OCI-LY1 (cell line): Measurements from ENCODE around the gene TUB.

Experiments used
- H2AFZ ChIP-seq: fragments of 200-600 bp; sonication (generic), shearing (Covaris generic); 2 replicates; pipeline ENCODE4 v1.6.0; 2014; ENCODE audit warnings: antibody characterized with exemption, mild to moderate bottlenecking, low read length
- H3F3A ChIP-seq: fragments of 200-600 bp; sonication (generic), shearing (Covaris generic); 2 replicates; pipeline ENCODE4 v1.6.0; 2014; ENCODE audit warnings: mild to moderate bottlenecking, antibody characterized with exemption, low read length, moderate library complexity; ENCODE audit not compliant: insufficient read depth
- H3K27ac ChIP-seq: fragments of 200-600 bp; sonication (generic); 2 replicates; pipeline ENCODE4 v1.5.1; 2014; ENCODE audit warnings: low read length, mixed run types, mild to moderate bottlenecking, low read depth; ENCODE audit not compliant: poor library complexity, severe bottlenecking
- H3K27me3 ChIP-seq: fragments of 200-600 bp; sonication (generic); 2 replicates; pipeline ENCODE4 v1.6.0; 2014; ENCODE audit warnings: antibody characterized with exemption, mild to moderate bottlenecking, low read length, moderate library complexity; ENCODE audit not compliant: insufficient read depth
- H3K36me3 ChIP-seq: fragments of 200-600 bp; sonication (generic); 2 replicates; pipeline ENCODE4 v1.6.1; 2014; ENCODE audit warnings: mild to moderate bottlenecking, antibody characterized with exemption, low read length, moderate library complexity, mixed read lengths; ENCODE audit not compliant: insufficient read depth
- H3K4me1 ChIP-seq: fragments of 200-600 bp; sonication (generic); 2 replicates; pipeline ENCODE4 v1.5.1; 2014; ENCODE audit warnings: mild to moderate bottlenecking, low read length, moderate library complexity; ENCODE audit not compliant: insufficient read depth, severe bottlenecking
- H3K4me2 ChIP-seq: fragments of 200-600 bp; sonication (generic), shearing (Covaris generic); 2 replicates; pipeline ENCODE4 v1.6.1; 2014; ENCODE audit warnings: low read length
- H3K4me3 ChIP-seq: fragments of 200-600 bp; sonication (generic); 2 replicates; pipeline ENCODE4 v1.5.1; 2014; ENCODE audit warnings: low read length, low read depth, mild to moderate bottlenecking, mixed read lengths; ENCODE audit not compliant: poor library complexity, severe bottlenecking
- H3K79me2 ChIP-seq: fragments of 200-600 bp; shearing (Covaris generic); 2 replicates; pipeline ENCODE4 v1.6.1; 2016; ENCODE audit warnings: mixed run types, low read length, mixed read lengths; ENCODE audit not compliant: insufficient read depth
- H3K9ac ChIP-seq: fragments of 200-600 bp; sonication (generic), shearing (Covaris generic); 2 replicates; pipeline ENCODE4 v1.6.1; 2014; ENCODE audit warnings: mild to moderate bottlenecking, low read length, mixed read lengths
- H3K9me2 ChIP-seq: fragments of 200-600 bp; sonication (generic), shearing (Covaris generic); 2 replicates; pipeline ENCODE4 v1.6.1; 2014; ENCODE audit warnings: low read depth, mild to moderate bottlenecking, low read length, mixed read lengths
- H3K9me3 ChIP-seq: fragments of 200-600 bp; shearing (Covaris generic); 2 replicates; pipeline ENCODE4 v1.6.1; 2014; ENCODE audit warnings: low read length, mixed read lengths
- H4K20me1 ChIP-seq: fragments of 200-600 bp; sonication (generic), shearing (Covaris generic); 2 replicates; pipeline ENCODE4 v1.6.0; 2016; ENCODE audit warnings: mild to moderate bottlenecking, low read length; ENCODE audit not compliant: insufficient read depth
- CTCF ChIP-seq: fragments of 200-600 bp; sonication (generic), shearing (Covaris generic); IDR thresholded peaks from 2 replicates; pipeline ENCODE4 v1.5.1; 2017; ENCODE audit warnings: mild to moderate bottlenecking, antibody characterized with exemption, low read length, moderate library complexity, mixed read lengths
- EZH2 ChIP-seq: fragments of 200-600 bp; sonication (generic), shearing (Covaris generic); IDR thresholded peaks from 2 replicates; pipeline ENCODE4 v1.8.0; 2017; ENCODE audit warnings: borderline replicate concordance, mixed run types, mild to moderate bottlenecking, antibody characterized with exemption, low read length, moderate library complexity, mixed read lengths

Gene TUB

GRCh38 chr11:8055836-8056526 lies 25.0 kb upstream of the TUB start:
- Histone ChIP-seq H3K9me2 (no peaks in the 10 kb centered on the region), H2AFZ (no peak overlapping the region), H3F3A (no peaks in the 10 kb centered on the region), H3K27ac (no peak overlapping the region), H3K9me3 (no peaks in the 10 kb centered on the region), H3K4me1 (no peaks in the 10 kb centered on the region), H3K79me2 (no peaks in the 10 kb centered on the region), H3K36me3 (no peaks in the 10 kb centered on the region), H4K20me1 (no peaks in the 10 kb centered on the region), H3K4me2 (no peak overlapping the region), H3K9ac (no peak overlapping the region), H3K27me3 (no peaks in the 10 kb centered on the region), H3K4me3 (no peak overlapping the region)
- no peak for TF ChIP-seq CTCF
- TF ChIP-seq EZH2: no peak

- Histone ChIP-seq H3K36me3 (no peaks in the 10 kb centered on the region), H2AFZ (no peak overlapping the region), H3F3A (no peaks in the 10 kb centered on the region), H3K9me2 (no peaks in the 10 kb centered on the region), H4K20me1 (no peaks in the 10 kb centered on the region), H3K79me2 (no peaks in the 10 kb centered on the region), H3K9me3 (no peaks in the 10 kb centered on the region), H3K4me1 (no peaks in the 10 kb centered on the region), H3K27me3 (no peaks in the 10 kb centered on the region), H3K4me2 (no peak overlapping the region), H3K27ac (no peak overlapping the region), H3K4me3 (no peak overlapping the region), H3K9ac (no peak overlapping the region)
- no peak for TF ChIP-seq EZH2
- TF ChIP-seq CTCF: no peak
Observed at GRCh38 chr11:8056810-8057463, 24.1 kb upstream of the TUB start.

GRCh38 chr11:8058216-8058615 lies 22.8 kb upstream of the TUB start:
- H3K27me3 ChIP-seq: no peaks in the 10 kb centered on the region
- no peaks in the 10 kb centered on the region for H3K36me3 ChIP-seq
- H3K79me2 ChIP-seq: no peaks in the 10 kb centered on the region
- H3F3A ChIP-seq: no peaks in the 10 kb centered on the region
- no peaks in the 10 kb centered on the region for H4K20me1 ChIP-seq
- H2AFZ ChIP-seq: no peak overlapping the region
- no peak overlapping the region for H3K9ac ChIP-seq
- no peaks in the 10 kb centered on the region for H3K4me1 ChIP-seq
- H3K9me3 ChIP-seq: no peaks in the 10 kb centered on the region
- TF ChIP-seq EZH2: no peak
- H3K9me2 ChIP-seq: no peaks in the 10 kb centered on the region
- H3K4me3 ChIP-seq: no peak overlapping the region
- no peak overlapping the region for H3K27ac ChIP-seq
- no peak overlapping the region for H3K4me2 ChIP-seq
